Measurements from ENCODE around the gene SHQ1.

GRCh38 chr3:72802001-72802400, 46.2 kb downstream of the SHQ1 start:
- no peak for TF ChIP-seq REST (IDR thresholded peaks at IDR 0.05; ENCODE audit: unreplicated experiment)
- no peak for TF ChIP-seq CTCF (conservative IDR thresholded peaks at IDR 0.05; ENCODE audit: low read depth in 2 of 2)
- no peak for TF ChIP-seq JUNB (IDR thresholded peaks at IDR 0.05; ENCODE audit: unreplicated experiment)
- no peak for TF ChIP-seq EZH2 (IDR thresholded peaks at IDR 0.05; ENCODE audit: low read depth, unreplicated experiment)
